Psoas muscle (tissue), 8 donors: ENCODE measurements around the gene CTPS2. TPM values are rescaled to one million over a fixed set of nuclear protein-coding genes. Genes with fewer than 3 reads are reported as not detected.

Experiments used
- ATAC-seq, 4 donors: fragments of 200-7000 bp; cut with Tn5 transposase; one replicate each; pipeline ENCODE4 v1.9.1; 2020; ENCODE audit warnings: moderate library complexity in 3 of 4, mild to moderate bottlenecking in 2 of 4
- DNase-seq, 2 donors: peaks; one replicate each; pipeline ENCODE4 v3.0.0-alpha.2; 2020
- H3K27ac ChIP-seq: fragments of 200-600 bp; one replicate; pipeline ENCODE4 v1.8.0; 2022
- H3K27me3 ChIP-seq, 3 donors: fragments of 200-600 bp in 1 of 3; one replicate each; pipeline versions ENCODE4 v1.6.1 to v1.8.0; 2013 to 2022; ENCODE audit warnings: low read length in 2 of 3, mild to moderate bottlenecking in 2 of 3, moderate library complexity in 1 of 3; ENCODE audit not compliant: insufficient read depth in 3 of 3
- H3K36me3 ChIP-seq, 2 donors: fragments of 200-600 bp in 1 of 2; one replicate each; pipeline versions ENCODE4 v1.6.1 to v1.8.0; 2013 to 2022; ENCODE audit warnings: low read depth in 1 of 2, mild to moderate bottlenecking in 1 of 2, moderate library complexity in 1 of 2; ENCODE audit not compliant: insufficient read depth in 1 of 2
- H3K4me1 ChIP-seq: fragments of 200-600 bp; one replicate; pipeline ENCODE4 v1.8.0; 2022
- H3K4me3 ChIP-seq: fragments of 200-600 bp; one replicate; pipeline ENCODE4 v1.8.0; 2022; ENCODE audit warnings: mild to moderate bottlenecking
- H3K9me3 ChIP-seq: fragments of 200-600 bp; one replicate; pipeline ENCODE4 v1.8.0; 2022
- WGBS, 3 donors: extraction: QIAGEN DNeasy Blood & Tissue Kit; methylation state at CpG; one replicate each; pipeline versions ENCODE4 v1.1.6 to v1.1.7; 2013; 5-methylcytosine and 5-hydroxymethylcytosine counted together
- intact Hi-C, 2 donors: fragments of 100-400 bp; cut with DNase I; formaldehyde crosslinking; loops; one replicate each; pipeline versions ENCODE4 v1.11.0 to v1.14.2; 2022
- polyA plus RNA-seq, 3 donors: library from polyadenylated mRNA; stranded (reverse); fragments of 200-250 nt; gene quantifications; one replicate each; pipeline ENCODE4 v1.2.3, GENCODE V29; 2013
- total RNA-seq, 4 donors: library from RNA; stranded (reverse); fragmentation: NEBNext Ultra II Directional in 2 of 4; extraction: Animal tissue kit (Norgen Biotek cat#: 25700) in 2 of 4; gene quantifications; one replicate each; pipeline versions ENCODE4 v1.2.1 to v1.2.4, GENCODE V29; 2021 to 2023
- TF ChIP-seq, protein P1 (sequence below): fragments of 200-600 bp; IDR thresholded peaks from one replicate; pipeline ENCODE4 v1.8.0; 2022; ENCODE audit warnings: antibody characterized with exemption
- donor health status: healthy with polysubstance abuse.
- donor health status: DM: no; HTN: no; CAD: no; lungs with moderate emphysema.
- donor health status: Bipolar disorder and iron deficiency.
- donor health status: healthy.
- donor health status: DM: yes; HTN: yes; CAD: no.
- donor health status: DM: no; HTN: no; CAD: no.
- donor health status: DM: no; HTN: no; CAD: no.
- donor health status: DM: yes; HTN: yes; CAD: no.

The CTPS2 gene
- total and polyA plus RNA-seq, 7 donors, result 1.1 to 3.8 (median 2.5) TPM

DNA sequence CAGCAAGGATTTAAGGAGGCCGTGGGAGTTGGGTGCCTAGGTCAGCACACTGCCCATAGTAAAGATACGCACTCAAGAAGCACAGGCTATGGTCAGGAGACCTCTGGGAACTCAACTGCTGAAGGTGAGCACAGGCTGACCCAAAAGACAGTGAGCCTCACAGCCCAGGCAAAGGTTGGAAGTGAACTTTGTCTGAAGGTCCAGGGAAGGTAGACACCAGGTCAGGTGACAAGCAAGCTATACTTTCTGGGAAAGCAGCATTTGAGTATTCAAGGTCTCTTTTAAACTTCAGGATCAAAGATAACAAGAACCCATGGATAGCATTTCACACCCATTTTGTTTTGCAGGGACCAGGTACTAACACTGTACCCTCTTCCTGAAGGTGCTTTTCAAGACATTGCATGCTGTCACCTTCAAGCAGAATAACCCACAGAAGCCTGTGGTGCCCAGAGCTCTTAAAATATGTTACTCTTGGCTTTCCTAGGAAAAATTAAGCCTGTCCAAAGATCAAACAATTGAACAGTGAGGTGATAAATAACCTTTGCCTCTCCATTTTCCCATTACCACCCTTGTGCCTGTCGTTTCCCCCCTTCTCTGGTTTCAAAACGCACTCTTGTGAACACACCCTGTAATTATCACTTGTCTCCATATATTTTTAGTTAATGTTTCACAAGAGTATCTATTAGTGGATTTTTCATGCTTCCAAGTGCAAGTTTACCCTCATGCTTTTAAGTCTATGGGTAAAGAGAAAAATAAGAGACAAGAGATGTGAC lies 65.9 kb downstream of the CTPS2 start:
- ATAC-seq (no peak), DNase-seq (no peak)
- intact Hi-C loops, result loop anchor here in 1 of 2 donors (5.0 kb wide), 1 partner anchor 894 kb away; no protein-coding TSS in a partner anchor
- TF ChIP-seq, protein P1, sequence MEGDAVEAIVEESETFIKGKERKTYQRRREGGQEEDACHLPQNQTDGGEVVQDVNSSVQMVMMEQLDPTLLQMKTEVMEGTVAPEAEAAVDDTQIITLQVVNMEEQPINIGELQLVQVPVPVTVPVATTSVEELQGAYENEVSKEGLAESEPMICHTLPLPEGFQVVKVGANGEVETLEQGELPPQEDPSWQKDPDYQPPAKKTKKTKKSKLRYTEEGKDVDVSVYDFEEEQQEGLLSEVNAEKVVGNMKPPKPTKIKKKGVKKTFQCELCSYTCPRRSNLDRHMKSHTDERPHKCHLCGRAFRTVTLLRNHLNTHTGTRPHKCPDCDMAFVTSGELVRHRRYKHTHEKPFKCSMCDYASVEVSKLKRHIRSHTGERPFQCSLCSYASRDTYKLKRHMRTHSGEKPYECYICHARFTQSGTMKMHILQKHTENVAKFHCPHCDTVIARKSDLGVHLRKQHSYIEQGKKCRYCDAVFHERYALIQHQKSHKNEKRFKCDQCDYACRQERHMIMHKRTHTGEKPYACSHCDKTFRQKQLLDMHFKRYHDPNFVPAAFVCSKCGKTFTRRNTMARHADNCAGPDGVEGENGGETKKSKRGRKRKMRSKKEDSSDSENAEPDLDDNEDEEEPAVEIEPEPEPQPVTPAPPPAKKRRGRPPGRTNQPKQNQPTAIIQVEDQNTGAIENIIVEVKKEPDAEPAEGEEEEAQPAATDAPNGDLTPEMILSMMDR, result no peak
- no peaks in the 10 kb centered on the region for H3K9me3 ChIP-seq
- no peak overlapping the region for H3K4me3 ChIP-seq
- WGBS, 3 donors, result 85 to 89% (median 89%) methylated on average over 4 of the region's 4 CpGs
- no peaks in the 10 kb centered on the region for H3K4me1 ChIP-seq
- H3K27me3 ChIP-seq, result peaks cover 0 to 10% (median 0%) of the 10 kb centered on the region in 3 donors
- H3K36me3 ChIP-seq, result no peaks in the 10 kb centered on the region
- no peak overlapping the region for H3K27ac ChIP-seq

GRCh38 chrX:16643176-16643575 lies 69.3 kb downstream of the CTPS2 start:
- H3K4me3 ChIP-seq, result no peak overlapping the region
- peaks cover 0 to 6% (median 0%) of the 10 kb centered on the region in 3 donors for H3K27me3 ChIP-seq
- 74 to 80% (median 76%) methylated on average over 5 of the region's 5 CpGs for WGBS, 3 donors
- no peak for DNase-seq
- TF ChIP-seq, protein P1, result no peak
- no peaks in the 10 kb centered on the region for H3K9me3 ChIP-seq
- H3K4me1 ChIP-seq, result no peaks in the 10 kb centered on the region
- H3K36me3 ChIP-seq, result peaks cover 0 to 4% of the 10 kb centered on the region in 2 donors
- intact Hi-C loops, result no loop called here
- ATAC-seq, result no peak
- no peak overlapping the region for H3K27ac ChIP-seq

- DNase-seq (no peak), ATAC-seq (no peak)
- TF ChIP-seq, protein P1, result no peak
- H3K27ac ChIP-seq, result no peak overlapping the region
- 81 to 97% (median 97%) methylated on average over 4 of the region's 4 CpGs for WGBS, 3 donors
- no peaks in the 10 kb centered on the region for H3K27me3 ChIP-seq
- H3K4me1 ChIP-seq, result no peaks in the 10 kb centered on the region
- no peaks in the 10 kb centered on the region for H3K9me3 ChIP-seq
- no peak overlapping the region for H3K4me3 ChIP-seq
- H3K36me3 ChIP-seq, result peaks cover 0 to 9% of the 10 kb centered on the region in 2 donors
- intact Hi-C loops, result no loop called here
These were observed 71.6 kb downstream of the CTPS2 start for GRCh38 chrX:16640823-16641222.

DNA sequence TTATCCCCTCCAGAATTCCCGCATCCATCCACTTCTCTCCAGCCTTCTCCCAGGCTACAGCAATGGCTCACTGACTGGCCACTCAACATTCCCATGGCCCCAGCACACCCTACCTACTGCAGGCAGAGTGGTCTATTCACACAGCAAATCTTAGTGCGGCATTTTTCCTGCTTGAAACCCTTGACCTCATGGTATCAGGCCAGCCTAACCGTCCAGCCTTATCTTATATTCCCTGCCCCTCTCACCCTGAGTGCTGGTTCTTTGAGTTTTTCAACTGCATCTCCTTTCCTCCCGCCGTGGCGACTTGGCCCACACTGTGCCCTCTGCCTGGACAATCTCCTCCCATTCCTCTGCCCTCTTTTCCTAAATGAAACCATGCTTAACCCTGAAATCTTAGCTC lies 72.5 kb downstream of the CTPS2 start:
- H3K27ac ChIP-seq, result no peak overlapping the region
- H3K4me3 ChIP-seq, result no peak overlapping the region
- DNase-seq (no peak), ATAC-seq (no peak)
- H3K27me3 ChIP-seq, result no peaks in the 10 kb centered on the region
- 94 to 97% (median 96%) methylated on average over 6 of the region's 6 CpGs for whole genome bisulfite sequencing, 3 donors
- H3K9me3 ChIP-seq, result no peaks in the 10 kb centered on the region
- intact Hi-C loops, result no loop called here
- H3K36me3 ChIP-seq, result peaks cover 0 to 9% of the 10 kb centered on the region in 2 donors
- no peaks in the 10 kb centered on the region for H3K4me1 ChIP-seq
- TF ChIP-seq, protein P1, result no peak
